HG02885 (cell line): ENCODE measurements around the gene RYR2.
"Not testable (repeated sequence)": the region's sequence is repeated elsewhere in the genome, so short reads cannot be mapped to it uniquely, and the experiment has no call there.

Experiments used
- ATAC-seq: cut with Tn5 transposase; IDR thresholded peaks from one replicate; pipeline ENCODE4 v1.9.1; 2021; ENCODE audit warnings: mild to moderate bottlenecking; ENCODE audit not compliant: unreplicated experiment, poor library complexity

RYR2 gene

GRCh38 chr1:237306726-237307125, 264.7 kb downstream of the RYR2 start:
- no peak for ATAC-seq

GRCh38 chr1:237309595-237310118, 267.7 kb downstream of the RYR2 start:
- no peak for ATAC-seq

GRCh38 chr1:237316352-237316751, 274.4 kb downstream of the RYR2 start:
- no peak for ATAC-seq

GRCh38 chr1:237318748-237319147, 276.8 kb downstream of the RYR2 start:
- no peak for ATAC-seq

GRCh38 chr1:237320890-237321289, 278.9 kb downstream of the RYR2 start:
- no peak for ATAC-seq

- ATAC-seq, result no peak
These were observed 282.2 kb downstream of the RYR2 start for GRCh38 chr1:237324226-237324625.

GRCh38 chr1:237327061-237327460, 285.1 kb downstream of the RYR2 start:
- ATAC-seq, result no peak

GRCh38 chr1:237340892-237341291, 298.9 kb downstream of the RYR2 start:
- ATAC-seq, result no peak

GRCh38 chr1:237341391-237341790, 299.4 kb downstream of the RYR2 start:
- ATAC-seq, result no peak

- no peak for ATAC-seq
These were observed 300.7 kb downstream of the RYR2 start for GRCh38 chr1:237342730-237343129.

- ATAC-seq, result no peak
These were observed 310.8 kb downstream of the RYR2 start for GRCh38 chr1:237352747-237353146.

GRCh38 chr1:237353918-237354317, 311.9 kb downstream of the RYR2 start:
- ATAC-seq, result no peak

GRCh38 chr1:237355022-237355421, 313.0 kb downstream of the RYR2 start:
- ATAC-seq, result no peak

GRCh38 chr1:237358555-237358954, 316.6 kb downstream of the RYR2 start:
- no peak for ATAC-seq

GRCh38 chr1:237367758-237368157, 325.8 kb downstream of the RYR2 start:
- ATAC-seq, result no peak

GRCh38 chr1:237371477-237371876, 329.5 kb downstream of the RYR2 start:
- not testable (repeated sequence) for ATAC-seq

- no peak for ATAC-seq
These were observed 341.8 kb downstream of the RYR2 start for GRCh38 chr1:237383791-237384190.

GRCh38 chr1:237384213-237384612, 342.2 kb downstream of the RYR2 start:
- no peak for ATAC-seq

GRCh38 chr1:237386362-237387143, 344.6 kb downstream of the RYR2 start:
- no peak for ATAC-seq

- no peak for ATAC-seq
These were observed 345.1 kb downstream of the RYR2 start for GRCh38 chr1:237387144-237387505.

GRCh38 chr1:237390823-237391222, 348.8 kb downstream of the RYR2 start:
- ATAC-seq, result no peak

- no peak for ATAC-seq
These were observed 351.6 kb downstream of the RYR2 start for GRCh38 chr1:237393632-237394031.
